Activated T-helper 17 cell treated with anti-CD3 and anti-CD28 coated beads, Interleukin-2, amount 50 U/mL, for 72 hours (primary cell): ENCODE results near the gene ZNF286A. TPM values are rescaled to one million over a fixed set of nuclear protein-coding genes. Genes with fewer than 3 reads are reported as not detected.
"Not testable (repeated sequence)": the region's sequence is repeated elsewhere in the genome, so short reads cannot be mapped to it uniquely, and the experiment has no call there.

Experiments used
- ATAC-seq: fragments of 150-1000 bp; cut with Tn5 transposase; replicated peaks from 2 replicates; pipeline ENCODE4 v1.10.0; 2021; ENCODE audit warnings: mild to moderate bottlenecking, moderate library complexity
- H3K27ac Mint-ChIP-seq: one replicate; pipeline ENCODE4 v1.8.0; 2022; ENCODE audit warnings: mixed read lengths
- H3K27me3 Mint-ChIP-seq: one replicate; pipeline ENCODE4 v1.8.0; 2022; ENCODE audit warnings: mixed read lengths
- H3K36me3 Mint-ChIP-seq: one replicate; pipeline ENCODE4 v1.8.0; 2022; ENCODE audit warnings: low read depth, mild to moderate bottlenecking, mixed read lengths
- H3K4me1 Mint-ChIP-seq: one replicate; pipeline ENCODE4 v1.8.0; 2022; ENCODE audit warnings: mixed read lengths
- H3K4me3 Mint-ChIP-seq: one replicate; pipeline ENCODE4 v1.8.0; 2022; ENCODE audit warnings: mild to moderate bottlenecking, mixed read lengths
- H3K9me3 Mint-ChIP-seq: one replicate; pipeline ENCODE4 v1.8.0; 2022; ENCODE audit warnings: mixed read lengths
- total RNA-seq, 2 donors: library from RNA; stranded (reverse); gene quantifications; one replicate each; pipeline ENCODE4 v1.2.3, GENCODE V29; 2022

ZNF286A gene
- total RNA-seq, 2 donors from 2014 or later: 22.3 to 35.8 TPM

- Mint-ChIP-seq H3K9me3 (no peaks in the 10 kb centered on the region), H3K36me3 (peaks cover 28% of the 10 kb centered on the region), H3K4me3 (no peak overlapping the region), H3K27ac (no peak overlapping the region), H3K27me3 (no peaks in the 10 kb centered on the region), H3K4me1 (no peaks in the 10 kb centered on the region)
- ATAC-seq: no peak
Observed at GRCh38 chr17:15663691-15664090, 35.9 kb upstream of the ZNF286A start.

GRCh38 chr17:15669526-15669925, 30.0 kb upstream of the ZNF286A start:
- not testable (repeated sequence) for H3K4me1 Mint-ChIP-seq, ATAC-seq, H3K27me3 Mint-ChIP-seq, H3K4me3 Mint-ChIP-seq, H3K9me3 Mint-ChIP-seq, H3K27ac Mint-ChIP-seq
- H3K36me3 Mint-ChIP-seq: peaks cover 29% of the 10 kb centered on the region

GRCh38 chr17:15674640-15675039, 24.9 kb upstream of the ZNF286A start:
- not testable (repeated sequence) for H3K27me3 Mint-ChIP-seq, ATAC-seq

GRCh38 chr17:15675991-15676390, 23.6 kb upstream of the ZNF286A start:
- peaks cover 27% of the 10 kb centered on the region for H3K36me3 Mint-ChIP-seq
- H3K4me3 Mint-ChIP-seq, H3K9me3 Mint-ChIP-seq, ATAC-seq, H3K27ac Mint-ChIP-seq, H3K27me3 Mint-ChIP-seq, H3K4me1 Mint-ChIP-seq: not testable (repeated sequence)

More at GRCh38 chr17:15674640-15675039, 24.9 kb upstream of the ZNF286A start:
- not testable (repeated sequence) for H3K27ac Mint-ChIP-seq, H3K4me1 Mint-ChIP-seq, H3K4me3 Mint-ChIP-seq, H3K9me3 Mint-ChIP-seq
- H3K36me3 Mint-ChIP-seq: peaks cover 31% of the 10 kb centered on the region

GRCh38 chr17:15683135-15683534, 16.4 kb upstream of the ZNF286A start:
- H3K36me3 Mint-ChIP-seq, H3K27me3 Mint-ChIP-seq, H3K9me3 Mint-ChIP-seq: not testable (repeated sequence)
- Mint-ChIP-seq H3K4me3 (peak overlapping the region; percentile 96), H3K27ac (peak overlapping the region; percentile 15), H3K4me1 (peaks cover 15% of the 10 kb centered on the region)
- ATAC-seq: peak; percentile 21

- H3K27me3 Mint-ChIP-seq, H3K9me3 Mint-ChIP-seq, H3K36me3 Mint-ChIP-seq: not testable (repeated sequence)
- Mint-ChIP-seq H3K27ac (peak within 1 kb of the TSS; percentile 86), H3K4me1 (peaks cover 15% of the 10 kb centered on the region), H3K4me3 (peak within 1 kb of the TSS; percentile 96)
- peak; percentile 94 for ATAC-seq
Observed at GRCh38 chr17:15683824-15684478, 15.6 kb upstream of the ZNF286A start, which contains the start of gene TRIM16. Gene TRIM16, minus strand, starts transcription at chr17:15684311. Its CDS starts 32,702 bp downstream, at chr17:15651609.

GRCh38 chr17:15687494-15687893, 12.1 kb upstream of the ZNF286A start:
- not testable (repeated sequence) for H3K27ac Mint-ChIP-seq, H3K36me3 Mint-ChIP-seq, H3K4me3 Mint-ChIP-seq, H3K27me3 Mint-ChIP-seq, H3K9me3 Mint-ChIP-seq, ATAC-seq
- H3K4me1 Mint-ChIP-seq: peaks cover 15% of the 10 kb centered on the region

- peak; percentile 13 for ATAC-seq
- not testable (repeated sequence) for H3K9me3 Mint-ChIP-seq, H3K27me3 Mint-ChIP-seq, H3K4me1 Mint-ChIP-seq
- H3K36me3 Mint-ChIP-seq: peaks cover 27% of the 10 kb centered on the region
- H3K27ac Mint-ChIP-seq: peak overlapping the region; percentile 96
- H3K4me3 Mint-ChIP-seq: peak overlapping the region; percentile 96
Observed at GRCh38 chr17:15698967-15699366, 585 bp upstream of the ZNF286A start.

- peak; percentile 3 for ATAC-seq
- Mint-ChIP-seq H3K27ac (peak overlapping the region; percentile 96), H3K36me3 (peaks cover 32% of the 10 kb centered on the region), H3K4me3 (peak overlapping the region; percentile 96)
- H3K4me1 Mint-ChIP-seq, H3K27me3 Mint-ChIP-seq, H3K9me3 Mint-ChIP-seq: not testable (repeated sequence)
Observed at GRCh38 chr17:15699937-15700336, 385 bp downstream of the ZNF286A start.

- not testable (repeated sequence) for H3K4me1 Mint-ChIP-seq, H3K9me3 Mint-ChIP-seq, ATAC-seq, H3K4me3 Mint-ChIP-seq, H3K27ac Mint-ChIP-seq, H3K27me3 Mint-ChIP-seq
- peaks cover 75% of the 10 kb centered on the region for H3K36me3 Mint-ChIP-seq
Observed at GRCh38 chr17:15704239-15704638, 4.7 kb downstream of the ZNF286A start.

GRCh38 chr17:15704813-15705212, 5.3 kb downstream of the ZNF286A start:
- H3K36me3 Mint-ChIP-seq: peaks cover 81% of the 10 kb centered on the region
- not testable (repeated sequence) for H3K4me3 Mint-ChIP-seq, ATAC-seq, H3K27ac Mint-ChIP-seq, H3K27me3 Mint-ChIP-seq, H3K4me1 Mint-ChIP-seq
- peaks cover 12% of the 10 kb centered on the region for H3K9me3 Mint-ChIP-seq

GRCh38 chr17:15708879-15709278, 9.3 kb downstream of the ZNF286A start:
- ATAC-seq, H3K4me3 Mint-ChIP-seq, H3K27ac Mint-ChIP-seq, H3K27me3 Mint-ChIP-seq, H3K4me1 Mint-ChIP-seq: not testable (repeated sequence)
- Mint-ChIP-seq H3K9me3 (peaks cover 17% of the 10 kb centered on the region), H3K36me3 (peaks cover 84% of the 10 kb centered on the region)

GRCh38 chr17:15716601-15717563, 17.3 kb downstream of the ZNF286A start:
- ATAC-seq, H3K4me1 Mint-ChIP-seq, H3K27me3 Mint-ChIP-seq, H3K27ac Mint-ChIP-seq, H3K4me3 Mint-ChIP-seq: not testable (repeated sequence)
- peaks cover 18% of the 10 kb centered on the region for H3K9me3 Mint-ChIP-seq
- peaks cover 37% of the 10 kb centered on the region for H3K36me3 Mint-ChIP-seq

- not testable (repeated sequence) for H3K4me1 Mint-ChIP-seq, H3K4me3 Mint-ChIP-seq, H3K27ac Mint-ChIP-seq, ATAC-seq, H3K27me3 Mint-ChIP-seq, H3K36me3 Mint-ChIP-seq, H3K9me3 Mint-ChIP-seq
Observed at GRCh38 chr17:15730535-15730934, 31.0 kb downstream of the ZNF286A start.

GRCh38 chr17:15731900-15732299, 32.3 kb downstream of the ZNF286A start, which contains the start of gene TBC1D26:
Gene TBC1D26, plus strand, starts transcription at chr17:15732283. Its CDS starts 3,066 bp downstream, at chr17:15735349.
- not testable (repeated sequence) for H3K36me3 Mint-ChIP-seq, ATAC-seq, H3K4me3 Mint-ChIP-seq, H3K9me3 Mint-ChIP-seq, H3K27ac Mint-ChIP-seq, H3K27me3 Mint-ChIP-seq, H3K4me1 Mint-ChIP-seq
